ENCODE data around the gene DNAJC6. TPM values are rescaled to one million over a fixed set of nuclear protein-coding genes. Genes with fewer than 3 reads are reported as not detected.
A peak's percentile ranks its signal among the peaks of the same experiment; 100 is the strongest.

The DNAJC6 gene
- total and polyA plus RNA-seq, 2 donors from 2014 or later = 2.9 to 5.8 TPM

DNA sequence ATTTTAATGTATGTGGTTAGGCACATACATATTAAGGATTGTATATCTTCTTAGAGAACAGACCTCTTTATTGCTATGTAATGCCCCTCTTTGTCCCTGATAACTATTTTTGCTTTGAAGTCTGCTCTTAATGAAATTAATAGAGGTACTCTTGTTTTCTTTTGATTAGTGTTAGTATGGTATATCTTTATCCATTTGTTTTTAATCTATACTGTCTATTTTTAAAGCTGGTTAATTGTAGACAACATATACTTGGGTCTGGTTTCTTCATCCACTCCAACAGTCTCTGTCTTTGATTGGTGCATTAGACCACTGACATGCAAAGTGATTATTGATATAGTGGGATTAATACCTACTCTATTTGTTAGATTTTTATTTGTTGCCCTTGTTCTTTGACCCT lies 147.1 kb downstream of the DNAJC6 start:
- TF ChIP-seq, protein P1, sequence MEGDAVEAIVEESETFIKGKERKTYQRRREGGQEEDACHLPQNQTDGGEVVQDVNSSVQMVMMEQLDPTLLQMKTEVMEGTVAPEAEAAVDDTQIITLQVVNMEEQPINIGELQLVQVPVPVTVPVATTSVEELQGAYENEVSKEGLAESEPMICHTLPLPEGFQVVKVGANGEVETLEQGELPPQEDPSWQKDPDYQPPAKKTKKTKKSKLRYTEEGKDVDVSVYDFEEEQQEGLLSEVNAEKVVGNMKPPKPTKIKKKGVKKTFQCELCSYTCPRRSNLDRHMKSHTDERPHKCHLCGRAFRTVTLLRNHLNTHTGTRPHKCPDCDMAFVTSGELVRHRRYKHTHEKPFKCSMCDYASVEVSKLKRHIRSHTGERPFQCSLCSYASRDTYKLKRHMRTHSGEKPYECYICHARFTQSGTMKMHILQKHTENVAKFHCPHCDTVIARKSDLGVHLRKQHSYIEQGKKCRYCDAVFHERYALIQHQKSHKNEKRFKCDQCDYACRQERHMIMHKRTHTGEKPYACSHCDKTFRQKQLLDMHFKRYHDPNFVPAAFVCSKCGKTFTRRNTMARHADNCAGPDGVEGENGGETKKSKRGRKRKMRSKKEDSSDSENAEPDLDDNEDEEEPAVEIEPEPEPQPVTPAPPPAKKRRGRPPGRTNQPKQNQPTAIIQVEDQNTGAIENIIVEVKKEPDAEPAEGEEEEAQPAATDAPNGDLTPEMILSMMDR (IDR thresholded peaks at IDR 0.05; ENCODE audit: borderline replicate concordance, extremely low read depth, insufficient read depth) = no peak

DNA sequence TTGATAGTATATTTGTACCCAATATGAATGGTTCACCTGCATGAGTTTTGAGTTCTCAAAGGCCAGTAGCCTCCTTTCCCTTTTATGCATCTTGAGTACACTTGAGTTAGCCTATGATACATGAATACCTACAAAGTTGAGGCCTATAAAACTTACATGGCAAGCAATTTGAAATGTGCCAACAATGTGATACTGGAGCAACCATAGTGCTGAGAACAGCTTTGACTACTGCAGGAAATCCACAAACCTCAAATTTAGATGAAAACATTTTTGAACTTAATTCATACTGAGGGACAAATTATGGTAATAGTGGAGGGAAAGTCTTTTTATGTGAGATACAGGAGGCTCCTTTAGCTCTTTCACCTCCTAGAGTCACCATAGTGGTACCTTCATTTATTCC lies 148.5 kb downstream of the DNAJC6 start:
- H3K9me3 ChIP-seq (ENCODE audit: control insufficient read depth in 2 of 3, insufficient read depth in 1 of 3, low read length in 3 of 3) = no peaks in the 10 kb centered on the region
- FAIRE-seq (no peak), DNase-seq (no peak)
- no peak overlapping the region for H3K4me3 ChIP-seq (ENCODE audit: low read length in 3 of 3)
- no peak overlapping the region for H3K9ac ChIP-seq (ENCODE audit: low read length in 3 of 3)
- H3K4me1 ChIP-seq (ENCODE audit: control insufficient read depth in 2 of 3, insufficient read depth in 2 of 3, low read depth in 1 of 3, low read length in 3 of 3) = no peaks in the 10 kb centered on the region
- intact Hi-C loops (cut with DNase I) = no loop called here
- no peaks in the 10 kb centered on the region for H3K27me3 ChIP-seq (ENCODE audit: control insufficient read depth, insufficient read depth, low read length)
- TF ChIP-seq, protein P1 (IDR thresholded peaks at IDR 0.05; ENCODE audit: borderline replicate concordance, extremely low read depth, insufficient read depth) = no peak
- no peak overlapping the region for H3K27ac ChIP-seq (ENCODE audit: low read depth in 2 of 2, low read length in 2 of 2)
- H3K36me3 ChIP-seq (ENCODE audit: control insufficient read depth in 2 of 3, insufficient read depth in 3 of 3, low read length in 3 of 3) = no peaks in the 10 kb centered on the region

More for the DNA sequence above, 147.1 kb downstream of the DNAJC6 start:
- no peak for DNase-seq
- H3K9me3 ChIP-seq (ENCODE audit: control insufficient read depth in 2 of 3, insufficient read depth in 1 of 3, low read length in 3 of 3) = no peaks in the 10 kb centered on the region
- no peaks in the 10 kb centered on the region for H3K27me3 ChIP-seq (ENCODE audit: control insufficient read depth, insufficient read depth, low read length)
- no peak overlapping the region for H3K4me3 ChIP-seq (ENCODE audit: low read length in 3 of 3)
- H3K36me3 ChIP-seq (ENCODE audit: control insufficient read depth in 2 of 3, insufficient read depth in 3 of 3, low read length in 3 of 3) = no peaks in the 10 kb centered on the region
- H3K4me1 ChIP-seq (ENCODE audit: control insufficient read depth in 2 of 3, insufficient read depth in 2 of 3, low read depth in 1 of 3, low read length in 3 of 3) = no peaks in the 10 kb centered on the region
- no peak overlapping the region for H3K27ac ChIP-seq (ENCODE audit: low read depth in 2 of 2, low read length in 2 of 2)
- no peak for FAIRE-seq
- intact Hi-C loops (cut with DNase I) = no loop called here
- H3K9ac ChIP-seq (ENCODE audit: low read length in 3 of 3) = no peak overlapping the region

DNA sequence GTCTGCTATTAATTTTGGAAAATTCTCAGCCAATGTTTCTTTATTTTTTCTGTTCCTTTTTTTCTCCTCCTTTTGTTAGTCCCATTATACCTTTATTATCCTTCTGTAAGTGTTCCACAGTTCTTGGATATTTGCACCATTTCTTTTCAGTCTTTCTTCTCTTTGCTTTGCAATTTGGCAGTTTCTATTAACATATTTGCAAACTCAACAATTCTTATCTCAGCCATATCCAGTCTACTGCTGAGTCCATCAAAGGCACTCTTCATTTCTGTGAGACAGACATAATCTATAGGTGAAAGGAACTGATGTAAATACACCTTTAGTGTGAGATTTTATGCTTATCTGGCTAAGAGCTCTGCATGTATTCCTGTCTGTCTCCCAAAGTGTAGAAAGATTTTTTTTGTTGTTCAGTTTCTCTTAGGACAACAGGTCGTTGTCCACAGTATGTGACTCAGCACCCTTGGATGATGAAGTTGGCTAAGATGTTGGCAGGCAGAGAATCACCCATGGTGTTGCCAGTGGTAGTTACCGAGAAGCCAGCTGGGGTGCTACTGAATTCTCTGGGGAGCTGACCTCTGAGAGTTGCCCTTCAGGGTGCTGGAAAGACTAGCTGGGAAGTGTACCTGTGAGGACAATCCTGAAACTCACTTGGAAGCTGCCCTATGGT lies 149.5 kb downstream of the DNAJC6 start:
- Histone ChIP-seq H3K36me3 (ENCODE audit: control insufficient read depth in 2 of 3, insufficient read depth in 3 of 3, low read length in 3 of 3) (no peaks in the 10 kb centered on the region), H3K4me1 (ENCODE audit: control insufficient read depth in 2 of 3, insufficient read depth in 2 of 3, low read depth in 1 of 3, low read length in 3 of 3) (no peaks in the 10 kb centered on the region), H3K9me3 (ENCODE audit: control insufficient read depth in 2 of 3, insufficient read depth in 1 of 3, low read length in 3 of 3) (no peaks in the 10 kb centered on the region), H3K9ac (ENCODE audit: low read length in 3 of 3) (no peak overlapping the region), H3K4me3 (ENCODE audit: low read length in 3 of 3) (no peak overlapping the region), H3K27me3 (ENCODE audit: control insufficient read depth, insufficient read depth, low read length) (no peaks in the 10 kb centered on the region), H3K27ac (ENCODE audit: low read depth in 2 of 2, low read length in 2 of 2) (no peak overlapping the region)
- TF ChIP-seq, protein P1 (IDR thresholded peaks at IDR 0.05; ENCODE audit: borderline replicate concordance, extremely low read depth, insufficient read depth) = no peak
- no peak for FAIRE-seq
- intact Hi-C loops (cut with DNase I) = no loop called here
- DNase-seq = no peak

DNA sequence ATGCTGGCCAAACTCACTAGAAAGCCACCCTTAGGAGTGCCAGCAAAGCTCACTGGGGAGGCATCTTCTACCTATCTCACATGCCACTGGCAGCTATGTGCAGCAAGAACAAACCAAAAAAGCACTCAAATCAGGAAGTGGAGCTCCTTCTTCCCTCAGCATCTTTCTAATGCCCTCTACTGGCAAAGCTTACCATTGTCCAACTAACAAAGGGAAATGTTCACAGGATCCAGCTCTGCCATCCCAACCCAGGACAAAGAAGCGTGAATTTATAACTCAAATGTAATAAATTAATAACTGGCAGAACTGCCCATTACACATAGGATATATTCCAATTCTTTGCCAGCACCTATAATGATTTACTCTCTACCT lies 150.0 kb downstream of the DNAJC6 start:
- H3K4me1 ChIP-seq (ENCODE audit: control insufficient read depth in 2 of 3, insufficient read depth in 2 of 3, low read depth in 1 of 3, low read length in 3 of 3) = no peaks in the 10 kb centered on the region
- H3K4me3 ChIP-seq (ENCODE audit: low read length in 3 of 3) = no peak overlapping the region
- H3K27ac ChIP-seq (ENCODE audit: low read depth in 2 of 2, low read length in 2 of 2) = no peak overlapping the region
- DNase-seq (peak in 1 of 5 donors; percentile 22), FAIRE-seq (no peak)
- H3K9me3 ChIP-seq (ENCODE audit: control insufficient read depth in 2 of 3, insufficient read depth in 1 of 3, low read length in 3 of 3) = no peaks in the 10 kb centered on the region
- intact Hi-C loops (cut with DNase I) = no loop called here
- no peaks in the 10 kb centered on the region for H3K36me3 ChIP-seq (ENCODE audit: control insufficient read depth in 2 of 3, insufficient read depth in 3 of 3, low read length in 3 of 3)
- H3K9ac ChIP-seq (ENCODE audit: low read length in 3 of 3) = no peak overlapping the region
- TF ChIP-seq, protein P1 (IDR thresholded peaks at IDR 0.05; ENCODE audit: borderline replicate concordance, extremely low read depth, insufficient read depth) = peak; percentile 49
- no peaks in the 10 kb centered on the region for H3K27me3 ChIP-seq (ENCODE audit: control insufficient read depth, insufficient read depth, low read length)
